Epithelial cell of esophagus (primary cell): ENCODE data around the gene AGBL1.
A peak's percentile ranks its signal among the peaks of the same experiment; 100 is the strongest.

Source experiments
- DNase-seq: peaks from one replicate; pipeline ENCODE4 v3.0.0; 2010; ENCODE audit warnings: low read depth
- H3K4me3 ChIP-seq: 2 replicates; pipeline ENCODE4 v1.5.1; 2011; ENCODE audit warnings: mild to moderate bottlenecking, low read length, control low read depth
- CTCF ChIP-seq: IDR thresholded peaks from 2 replicates; pipeline ENCODE4 v1.5.1; 2011; ENCODE audit warnings: low read depth, mild to moderate bottlenecking, low read length, control low read depth, inconsistent platforms; ENCODE audit not compliant: insufficient read depth; ENCODE audit errors: missing control alignments

The AGBL1 gene

DNA sequence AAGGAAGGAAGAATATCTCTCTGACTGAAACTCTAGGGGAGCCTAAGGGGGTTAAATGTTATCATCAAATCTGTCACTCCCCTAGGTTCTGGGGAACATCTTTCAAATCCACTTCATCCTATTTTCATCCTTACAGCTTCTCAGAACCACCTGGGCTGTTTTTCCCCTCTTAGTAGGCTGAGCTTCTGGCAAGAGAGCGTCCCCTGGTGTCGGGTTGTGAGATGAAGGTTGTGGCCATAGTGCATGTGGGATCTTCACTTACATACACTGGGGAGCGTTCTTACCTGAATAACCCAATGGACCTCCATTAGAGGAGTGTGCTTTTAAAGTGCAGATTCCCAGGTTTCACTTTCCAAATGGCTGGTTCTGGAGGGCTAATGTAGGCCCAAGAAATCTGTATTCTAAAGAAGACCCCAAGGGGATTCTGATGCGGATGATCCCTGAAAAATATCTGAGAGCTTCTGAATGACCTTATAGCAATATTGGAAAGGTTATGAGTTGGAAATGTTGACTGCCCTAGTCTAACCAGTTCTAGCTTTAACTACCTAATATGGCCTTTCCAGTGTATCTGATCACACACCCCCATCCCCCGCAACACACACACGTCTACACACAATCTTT, 663.7 kb downstream of the AGBL1 start:
- no peak overlapping the region for H3K4me3 ChIP-seq
- TF ChIP-seq CTCF = peak; percentile 95
- DNase-seq = peak; percentile 76

DNA sequence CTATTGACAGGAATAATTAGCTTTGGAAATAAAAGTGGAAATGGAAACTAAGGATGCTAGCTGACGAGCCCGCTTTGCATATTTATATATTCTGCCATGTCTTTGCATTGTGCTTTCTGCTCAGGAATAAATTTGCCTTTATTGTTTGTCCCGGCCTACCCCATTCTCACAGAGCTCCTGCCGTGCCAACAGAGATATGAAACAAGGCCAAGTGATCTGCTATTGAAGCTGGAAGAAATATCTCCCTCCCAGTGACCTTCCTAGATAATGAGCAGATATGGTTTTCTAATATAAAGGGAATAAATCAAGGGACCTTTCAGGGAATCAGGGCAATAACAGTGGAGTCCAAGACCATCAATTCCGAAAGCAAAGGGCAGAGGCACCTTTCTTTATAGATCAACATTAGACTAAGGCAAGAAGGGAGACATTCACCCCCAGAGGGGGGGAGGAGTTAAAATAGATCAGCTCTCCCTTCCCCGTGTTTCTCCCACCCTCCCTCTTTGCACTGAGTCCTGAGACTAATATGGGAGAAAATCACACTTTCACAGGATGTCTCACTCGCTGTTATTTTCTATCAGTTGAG, 664.6 kb downstream of the AGBL1 start:
- no peak for TF ChIP-seq CTCF
- no peak overlapping the region for H3K4me3 ChIP-seq
- DNase-seq = no peak

DNA sequence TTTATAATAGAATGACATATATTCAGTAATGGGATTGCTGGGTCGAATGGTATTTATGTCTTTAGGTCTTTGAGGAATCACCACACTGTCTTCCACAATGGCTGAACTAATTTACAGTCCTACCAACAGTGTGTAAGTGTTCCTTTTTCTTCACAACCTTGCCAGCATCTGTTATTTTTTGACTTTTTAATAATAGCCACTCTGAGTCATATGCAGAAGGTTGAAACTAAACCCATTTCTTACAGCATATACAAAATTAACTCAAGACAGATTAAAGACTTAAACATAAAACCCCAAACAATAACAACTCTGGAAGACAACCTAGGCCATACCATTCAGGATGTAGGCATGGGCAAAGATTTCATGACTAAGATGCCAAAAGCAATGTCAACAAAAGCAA, 671.4 kb downstream of the AGBL1 start:
- no peak overlapping the region for H3K4me3 ChIP-seq
- TF ChIP-seq CTCF = no peak
- DNase-seq = no peak

DNA sequence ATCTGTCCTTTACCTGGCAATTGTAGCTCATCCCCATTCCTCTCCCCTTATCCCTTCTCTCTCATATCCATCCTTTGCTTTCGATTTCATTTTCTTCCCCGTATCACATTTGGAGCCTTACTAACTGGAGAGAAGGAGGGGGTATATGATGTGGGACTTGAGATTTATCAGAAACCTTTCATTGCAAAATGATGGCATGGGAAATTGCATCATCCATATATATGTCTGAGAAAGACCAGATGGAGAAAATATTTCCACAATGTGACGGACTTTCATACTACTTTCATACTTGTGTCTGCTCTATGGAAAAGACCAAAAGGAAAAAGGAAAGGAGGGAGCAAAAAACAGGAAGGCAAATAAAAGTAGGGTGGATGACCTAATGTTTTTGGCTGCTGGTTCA, 675.2 kb downstream of the AGBL1 start:
- no peak for DNase-seq
- no peak for TF ChIP-seq CTCF
- H3K4me3 ChIP-seq = no peak overlapping the region

DNA sequence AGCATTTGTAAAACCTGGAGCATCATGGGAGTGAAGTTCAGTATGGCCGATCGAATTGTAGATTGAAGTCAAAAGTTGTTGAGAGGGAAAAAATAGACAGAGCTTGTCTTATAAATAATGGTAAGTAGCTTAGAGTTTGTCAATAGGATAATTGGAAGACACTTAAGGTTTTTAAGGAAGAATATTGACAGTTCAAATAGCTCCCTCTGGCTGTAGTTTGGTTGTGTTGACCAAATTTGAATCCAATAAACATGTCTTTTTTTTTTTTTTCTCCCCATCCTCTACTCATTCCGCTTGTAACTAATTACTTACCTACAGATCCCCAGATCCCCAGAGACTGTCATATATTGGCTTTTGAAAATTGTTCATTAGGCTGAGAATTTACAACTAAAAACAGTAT, 677.0 kb downstream of the AGBL1 start:
- TF ChIP-seq CTCF = peak; percentile 34
- peak; percentile 33 for DNase-seq
- no peak overlapping the region for H3K4me3 ChIP-seq

GRCh38 chr15:86759800-86760523, 680.3 kb downstream of the AGBL1 start:
- DNase-seq = no peak
- TF ChIP-seq CTCF = no peak
- no peak overlapping the region for H3K4me3 ChIP-seq
